Measurements from ENCODE around the gene ABHD17B. TPM values are rescaled to one million over a fixed set of nuclear protein-coding genes. Genes with fewer than 3 reads are reported as not detected.

Gene ABHD17B
- total and polyA plus RNA-seq, 7 donors = 8.4 to 68.3 (median 16.1) TPM

GRCh38 chr9:71886541-71886940 lies 24.5 kb downstream of the ABHD17B start:
- Histone ChIP-seq H3K27me3 (ENCODE audit: insufficient read depth in 3 of 3, low read length in 2 of 3) (no peaks in the 10 kb centered on the region), H3K4me3 (no peak overlapping the region), H3K4me1 (peaks cover 25% of the 10 kb centered on the region), H3K36me3 (ENCODE audit: insufficient read depth in 1 of 2, low read depth in 1 of 2) (no peaks in the 10 kb centered on the region), H3K9me3 (peaks cover 15% of the 10 kb centered on the region), H3K27ac (no peak overlapping the region)
- intact Hi-C loops (cut with DNase I) = no loop called here
- WGBS, 3 donors = 93 to 95% (median 94%) methylated on average over 10 of the region's 10 CpGs
- ATAC-seq (no peak), DNase-seq (no peak)
- TF ChIP-seq CTCF (IDR thresholded peaks at IDR 0.05) = no peak

GRCh38 chr9:71886015-71886414 lies 25.0 kb downstream of the ABHD17B start:
- Histone ChIP-seq H3K9me3 (peaks cover 15% of the 10 kb centered on the region), H3K4me3 (no peak overlapping the region), H3K36me3 (ENCODE audit: insufficient read depth in 1 of 2, low read depth in 1 of 2) (no peaks in the 10 kb centered on the region), H3K27me3 (ENCODE audit: insufficient read depth in 3 of 3, low read length in 2 of 3) (no peaks in the 10 kb centered on the region), H3K4me1 (peaks cover 22% of the 10 kb centered on the region), H3K27ac (no peak overlapping the region)
- DNase-seq (no peak), ATAC-seq (no peak)
- 89 to 96% (median 93%) methylated on average over 1 of the region's 1 CpG for WGBS, 3 donors
- intact Hi-C loops (cut with DNase I) = no loop called here
- TF ChIP-seq CTCF (IDR thresholded peaks at IDR 0.05) = no peak

GRCh38 chr9:71885467-71885866 lies 25.5 kb downstream of the ABHD17B start:
- H3K27me3 ChIP-seq (ENCODE audit: insufficient read depth in 3 of 3, low read length in 2 of 3) = no peaks in the 10 kb centered on the region
- intact Hi-C loops (cut with DNase I) = no loop called here

GRCh38 chr9:71884005-71884404 lies 27.0 kb downstream of the ABHD17B start:
- intact Hi-C loops (cut with DNase I) = no loop called here
- no peak overlapping the region for H3K27ac ChIP-seq
- peaks cover 16% of the 10 kb centered on the region for H3K9me3 ChIP-seq
- no peaks in the 10 kb centered on the region for H3K36me3 ChIP-seq (ENCODE audit: insufficient read depth in 1 of 2, low read depth in 1 of 2)
- H3K4me1 ChIP-seq = peaks cover 7% of the 10 kb centered on the region
- DNase-seq (no peak), ATAC-seq (no peak)
- H3K27me3 ChIP-seq (ENCODE audit: insufficient read depth in 3 of 3, low read length in 2 of 3) = no peaks in the 10 kb centered on the region
- no peak for TF ChIP-seq CTCF (IDR thresholded peaks at IDR 0.05)
- H3K4me3 ChIP-seq = no peak overlapping the region

More at GRCh38 chr9:71885467-71885866, 25.5 kb downstream of the ABHD17B start:
- Histone ChIP-seq H3K9me3 (peaks cover 15% of the 10 kb centered on the region), H3K27ac (no peak overlapping the region), H3K4me3 (no peak overlapping the region), H3K4me1 (peaks cover 17% of the 10 kb centered on the region), H3K36me3 (ENCODE audit: insufficient read depth in 1 of 2, low read depth in 1 of 2) (no peaks in the 10 kb centered on the region)
- no peak for TF ChIP-seq CTCF (IDR thresholded peaks at IDR 0.05)
- DNase-seq (no peak), ATAC-seq (no peak)
- WGBS, 3 donors = 17 to 41% (median 28%) methylated on average over 2 of the region's 2 CpGs

- Histone ChIP-seq H3K27me3 (ENCODE audit: insufficient read depth in 3 of 3, low read length in 2 of 3) (no peaks in the 10 kb centered on the region), H3K9me3 (peaks cover 23% of the 10 kb centered on the region), H3K4me3 (no peak overlapping the region), H3K36me3 (ENCODE audit: insufficient read depth in 1 of 2, low read depth in 1 of 2) (peaks cover 0 to 2% of the 10 kb centered on the region in 2 donors), H3K27ac (no peak overlapping the region), H3K4me1 (peaks cover 17% of the 10 kb centered on the region)
- no peak for TF ChIP-seq CTCF (IDR thresholded peaks at IDR 0.05)
- ATAC-seq (no peak), DNase-seq (no peak)
- 90 to 94% (median 93%) methylated on average over 2 of the region's 2 CpGs for WGBS, 3 donors
- intact Hi-C loops (cut with DNase I) = no loop called here
These were observed 31.3 kb downstream of the ABHD17B start for GRCh38 chr9:71879644-71880174.
